Parathyroid adenoma (tissue), 2 donors: ENCODE results near the gene MYH4.

Source experiments
- H2AFZ ChIP-seq: fragments of 300-600 bp; sonication (generic); one replicate; pipeline ENCODE4 v1.7.0; 2017; ENCODE audit warnings: antibody characterized with exemption, mild to moderate bottlenecking
- H3K27ac ChIP-seq: fragments of 300-600 bp; sonication (generic); one replicate; pipeline ENCODE4 v1.7.0; 2017
- H3K27me3 ChIP-seq: fragments of 300-600 bp; sonication (generic); one replicate; pipeline ENCODE4 v1.7.0; 2017; ENCODE audit warnings: low read length; ENCODE audit not compliant: control insufficient read depth, insufficient read depth
- H3K36me3 ChIP-seq: fragments of 300-600 bp; sonication (generic); one replicate; pipeline ENCODE4 v1.7.0; 2017; ENCODE audit warnings: low read length; ENCODE audit not compliant: control insufficient read depth, insufficient read depth
- H3K4me1 ChIP-seq: fragments of 300-600 bp; sonication (generic); one replicate; pipeline ENCODE4 v1.7.0; 2017; ENCODE audit warnings: control low read depth
- H3K4me2 ChIP-seq: fragments of 300-600 bp; sonication (generic); one replicate; pipeline ENCODE4 v1.7.0; 2017; ENCODE audit warnings: low read length
- H3K4me3 ChIP-seq: fragments of 300-600 bp; sonication (generic); one replicate; pipeline ENCODE4 v1.7.0; 2017; ENCODE audit warnings: low read depth, low read length
- H3K79me2 ChIP-seq: fragments of 300-600 bp; sonication (generic); one replicate; pipeline ENCODE4 v1.7.0; 2017; ENCODE audit warnings: control low read depth
- H3K9ac ChIP-seq: fragments of 300-600 bp; sonication (generic); one replicate; pipeline ENCODE4 v1.7.0; 2017; ENCODE audit warnings: mild to moderate bottlenecking
- H3K9me3 ChIP-seq: fragments of 300-600 bp; sonication (generic); one replicate; pipeline ENCODE4 v1.7.0; 2017; ENCODE audit warnings: low read length; ENCODE audit not compliant: control insufficient read depth
- CTCF ChIP-seq: fragments of 300-600 bp; sonication (generic); IDR thresholded peaks from one replicate; pipeline ENCODE4 v1.7.0; 2017; ENCODE audit warnings: antibody characterized with exemption, mild to moderate bottlenecking
- donor health status: primary hyperparathyroidism.

The MYH4 gene

GRCh38 chr17:10458701-10459100 is 10.7 kb downstream of the MYH4 start:
- no peak overlapping the region for H3K27ac ChIP-seq
- H3K4me2 ChIP-seq = no peak overlapping the region
- H3K27me3 ChIP-seq = no peaks in the 10 kb centered on the region
- no peaks in the 10 kb centered on the region for H3K36me3 ChIP-seq
- H3K79me2 ChIP-seq = no peaks in the 10 kb centered on the region
- H3K9me3 ChIP-seq = no peaks in the 10 kb centered on the region
- H3K4me3 ChIP-seq = no peak overlapping the region
- no peak overlapping the region for H3K9ac ChIP-seq
- H2AFZ ChIP-seq = no peak overlapping the region
- no peaks in the 10 kb centered on the region for H3K4me1 ChIP-seq
- no peak for TF ChIP-seq CTCF

GRCh38 chr17:10457952-10458351 is 11.4 kb downstream of the MYH4 start:
- Histone ChIP-seq H3K79me2 (no peaks in the 10 kb centered on the region), H3K27me3 (no peaks in the 10 kb centered on the region), H3K4me1 (no peaks in the 10 kb centered on the region), H3K27ac (no peak overlapping the region), H3K4me2 (no peak overlapping the region), H3K9me3 (no peaks in the 10 kb centered on the region), H3K4me3 (no peak overlapping the region), H3K36me3 (no peaks in the 10 kb centered on the region), H3K9ac (no peak overlapping the region), H2AFZ (no peak overlapping the region)
- TF ChIP-seq CTCF = no peak

DNA sequence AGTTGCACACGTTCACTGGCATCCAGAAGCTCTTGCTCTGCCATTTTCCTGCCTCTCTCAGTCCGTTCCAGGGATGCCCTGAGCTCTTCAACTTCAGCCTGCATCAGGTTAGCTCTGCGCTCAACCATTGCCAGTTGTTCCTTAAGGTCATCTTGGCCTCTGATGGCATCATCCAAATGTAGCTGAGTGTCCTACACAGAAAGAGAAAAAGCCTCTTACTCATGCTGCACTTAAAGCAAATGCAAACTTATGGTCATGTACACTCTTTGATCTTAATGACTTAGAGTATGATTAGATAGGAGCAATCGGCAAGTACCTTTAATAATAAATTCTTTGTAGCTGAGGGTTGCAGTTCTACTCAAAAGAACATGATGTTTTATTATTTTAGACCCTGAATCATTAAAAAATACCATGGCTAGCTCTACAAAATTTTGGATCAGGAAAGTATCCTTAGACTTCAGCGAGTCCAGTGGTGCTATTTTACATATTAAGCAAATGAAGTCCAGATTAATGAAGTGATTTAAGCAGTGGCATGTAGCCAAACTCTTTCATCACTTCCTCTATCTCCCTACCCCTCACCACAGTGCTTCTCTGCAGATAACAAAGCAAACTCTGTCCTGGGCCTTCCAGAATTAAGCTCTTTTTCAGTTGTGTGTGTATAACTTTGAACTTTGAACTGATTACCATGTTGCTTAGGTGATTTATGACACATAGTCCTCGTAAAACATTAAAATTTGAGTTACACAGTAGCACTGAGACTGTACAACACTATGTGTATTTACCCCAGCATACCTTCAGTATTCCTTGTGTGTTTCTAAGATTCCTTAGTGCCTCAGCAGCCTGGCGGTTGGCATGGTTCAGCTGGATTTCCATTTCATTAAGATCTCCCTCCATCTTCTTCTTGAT is 22.1 kb downstream of the MYH4 start:
- H3K9me3 ChIP-seq = no peaks in the 10 kb centered on the region
- H3K4me2 ChIP-seq = no peak overlapping the region
- H3K4me3 ChIP-seq = no peak overlapping the region
- no peak overlapping the region for H3K9ac ChIP-seq
- H3K36me3 ChIP-seq = no peaks in the 10 kb centered on the region
- H3K4me1 ChIP-seq = no peaks in the 10 kb centered on the region
- H3K27me3 ChIP-seq = no peaks in the 10 kb centered on the region
- no peaks in the 10 kb centered on the region for H3K79me2 ChIP-seq
- TF ChIP-seq CTCF = no peak
- H3K27ac ChIP-seq = no peak overlapping the region
- H2AFZ ChIP-seq = no peak overlapping the region

GRCh38 chr17:10439816-10440215 is 29.5 kb downstream of the MYH4 start:
- Histone ChIP-seq H3K79me2 (no peaks in the 10 kb centered on the region), H3K27me3 (no peaks in the 10 kb centered on the region), H3K36me3 (no peaks in the 10 kb centered on the region), H3K9ac (no peak overlapping the region), H2AFZ (no peak overlapping the region), H3K4me2 (no peak overlapping the region), H3K27ac (no peak overlapping the region), H3K4me3 (no peak overlapping the region), H3K9me3 (no peaks in the 10 kb centered on the region), H3K4me1 (no peaks in the 10 kb centered on the region)
- no peak for TF ChIP-seq CTCF

GRCh38 chr17:10435096-10435495 is 34.3 kb downstream of the MYH4 start:
- no peak overlapping the region for H2AFZ ChIP-seq
- H3K9ac ChIP-seq = no peak overlapping the region
- H3K4me2 ChIP-seq = no peak overlapping the region
- H3K79me2 ChIP-seq = no peaks in the 10 kb centered on the region
- H3K9me3 ChIP-seq = no peaks in the 10 kb centered on the region
- no peaks in the 10 kb centered on the region for H3K4me1 ChIP-seq
- no peak overlapping the region for H3K27ac ChIP-seq
- no peaks in the 10 kb centered on the region for H3K36me3 ChIP-seq
- H3K4me3 ChIP-seq = no peak overlapping the region
- TF ChIP-seq CTCF = no peak
- no peaks in the 10 kb centered on the region for H3K27me3 ChIP-seq
